ENCODE results near the gene HNRNPH1.

GRCh38 chr5:179617930-179618329 is 5.5 kb downstream of the HNRNPH1 start:
- TF ChIP-seq TAF1 (IDR thresholded peaks at IDR 0.05; ENCODE audit: low read depth) (no peak), CTCF (IDR thresholded peaks at IDR 0.05; ENCODE audit: poor library complexity, severe bottlenecking) (no peak), EZH2 (IDR thresholded peaks at IDR 0.05; ENCODE audit: borderline replicate concordance, insufficient read depth, low read length, poor library complexity, severe bottlenecking) (no peak), RAD21 (conservative IDR thresholded peaks at IDR 0.05) (no peak)

All from neural cell (in vitro differentiated cells).